NOMO-1 treated with dmso at 0.1 percent for 144 hours (cell line): ENCODE results near the gene TIAM2.
"Not testable (repeated sequence)": the region's sequence is repeated elsewhere in the genome, so short reads cannot be mapped to it uniquely, and the experiment has no call there.

Experiments used
- DNase-seq: peaks from one replicate; lab custom pipeline; 2025; ENCODE audit not compliant: unreplicated experiment; lab: John Stamatoyannopoulos, UW

Gene TIAM2

GRCh38 chr6:155254139-155254538, 259.0 kb downstream of the TIAM2 start:
- no peak for DNase-seq

- no peak for DNase-seq
These were observed 261.1 kb downstream of the TIAM2 start for GRCh38 chr6:155256122-155256795.

- no peak for DNase-seq
These were observed 262.7 kb downstream of the TIAM2 start for GRCh38 chr6:155257796-155258195.

- no peak for DNase-seq
These were observed 264.1 kb downstream of the TIAM2 start for GRCh38 chr6:155259204-155259603.

- no peak for DNase-seq
These were observed 264.8 kb downstream of the TIAM2 start for GRCh38 chr6:155259897-155260296.

DNA sequence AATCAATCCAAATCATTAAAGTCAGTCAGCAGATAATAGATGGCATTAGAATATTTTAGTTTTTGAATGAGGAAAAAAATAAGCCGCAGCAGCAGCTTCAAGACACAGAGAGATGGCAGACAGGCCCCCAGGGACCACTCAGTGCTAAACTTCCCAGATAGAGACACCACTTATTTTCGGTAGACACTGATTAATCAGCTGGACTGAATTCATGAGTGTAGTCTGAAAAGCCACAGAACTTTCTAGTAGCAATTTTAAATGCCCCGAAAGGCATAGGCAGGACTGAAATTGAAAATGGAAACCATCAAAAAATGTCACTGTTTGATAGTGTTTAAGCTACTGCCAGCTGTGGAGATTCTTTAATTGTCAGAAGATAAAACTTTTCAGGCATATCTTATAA, 265.6 kb downstream of the TIAM2 start:
- no peak for DNase-seq

DNA sequence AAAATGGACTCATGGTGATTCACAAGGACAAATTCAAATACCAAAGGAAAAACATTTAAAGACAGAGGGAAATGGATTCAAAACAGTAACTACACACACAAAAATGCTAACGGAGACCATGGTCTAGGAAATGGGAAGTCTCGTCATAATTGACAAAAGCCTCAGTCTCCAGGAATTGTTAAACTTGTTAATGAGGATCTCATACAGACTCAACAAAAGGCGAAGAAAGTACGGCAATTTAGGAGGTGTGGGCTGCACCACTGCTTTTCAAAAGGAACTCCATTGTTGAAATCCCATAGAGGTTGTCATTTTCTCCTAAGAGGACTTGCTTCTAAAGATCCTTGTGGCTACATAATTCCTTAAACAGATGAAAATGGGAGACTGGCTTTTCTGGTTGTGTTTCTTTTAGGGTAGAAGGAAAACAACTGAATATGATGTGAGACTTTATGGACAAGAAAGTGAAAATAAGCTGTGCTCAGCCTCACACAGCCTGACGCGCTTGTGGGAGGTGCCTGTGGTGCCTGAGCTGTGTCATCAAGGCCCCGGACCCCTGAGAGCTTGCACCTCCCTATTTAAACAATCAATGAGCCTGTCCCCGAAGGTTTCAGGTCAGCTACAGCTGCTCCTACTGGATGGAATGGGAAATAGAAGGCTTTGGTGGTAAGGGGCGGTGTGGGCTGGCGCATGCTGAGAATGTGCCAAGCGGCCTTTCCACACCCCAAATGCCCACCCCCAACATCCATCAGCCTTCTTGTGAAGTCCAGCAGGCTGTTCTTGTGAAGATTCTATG, 266.2 kb downstream of the TIAM2 start:
- DNase-seq, result no peak

- no peak for DNase-seq
These were observed 267.5 kb downstream of the TIAM2 start for GRCh38 chr6:155262655-155263054.

DNA sequence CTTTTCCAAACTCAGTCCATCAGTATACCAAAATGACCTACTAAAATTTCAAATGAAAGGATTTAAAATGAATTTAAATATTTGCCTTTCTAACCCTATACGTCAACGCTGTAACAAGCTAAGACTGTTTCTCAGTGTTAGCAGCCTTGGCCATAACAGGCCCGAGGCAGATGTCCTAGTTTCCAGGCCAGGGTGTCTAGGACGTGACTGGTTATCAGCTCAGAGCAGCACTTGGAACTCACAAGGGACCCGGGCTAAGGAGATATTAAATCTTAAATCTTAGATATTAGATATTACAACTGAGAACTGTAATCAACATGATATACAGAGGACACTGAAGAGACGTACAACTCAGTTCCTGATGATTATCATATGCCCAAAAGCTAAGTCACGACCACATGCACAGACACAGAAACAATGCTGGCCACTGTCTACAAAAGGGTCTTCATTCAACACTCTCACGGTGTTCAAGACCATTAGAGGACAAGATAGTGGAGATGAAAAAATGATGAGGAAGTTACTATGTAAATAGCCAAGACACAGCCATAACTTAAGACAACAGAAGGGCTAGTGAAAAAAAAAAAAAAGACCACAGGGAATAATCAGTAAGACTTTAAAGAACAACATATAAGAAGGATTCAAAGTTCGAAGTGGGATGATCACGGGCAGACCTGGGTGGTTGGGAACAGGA, 268.4 kb downstream of the TIAM2 start, which contains the start of gene CLDN20:
Gene CLDN20, plus strand, starts transcription at position 641 of the 691 bp plus-strand sequence. CDS start 11,707 bp downstream, outside the sequence.
- no peak for DNase-seq

DNA sequence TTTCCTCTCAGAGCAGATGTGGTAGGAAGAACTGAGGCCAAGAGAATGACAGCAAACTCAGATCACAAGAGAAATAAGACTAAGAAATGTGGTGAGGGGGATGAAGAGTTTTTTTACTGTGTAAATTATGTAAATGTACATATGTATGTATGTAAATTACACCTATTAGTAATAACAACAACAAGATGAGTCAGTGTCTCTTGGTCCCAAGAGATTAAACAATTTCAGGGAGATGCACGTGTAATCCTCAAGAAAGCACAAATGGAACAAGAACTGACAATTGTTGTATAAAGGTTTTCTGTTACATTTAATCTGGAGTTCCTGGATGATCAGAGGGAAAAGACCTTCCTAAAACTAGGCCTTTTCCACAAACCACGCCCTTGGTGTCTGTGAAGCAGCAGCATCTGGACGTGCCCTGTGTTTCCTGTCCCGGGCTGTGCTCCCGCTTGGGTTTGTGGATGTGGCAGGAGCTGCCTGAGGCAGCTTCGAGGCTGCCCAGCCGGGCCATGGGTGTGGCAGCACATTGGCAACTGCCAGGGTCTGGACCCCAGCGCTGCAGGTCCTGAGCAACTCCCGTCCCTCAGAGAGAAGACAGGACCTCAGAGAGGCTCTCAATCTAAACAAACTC, 269.7 kb downstream of the TIAM2 start:
- no peak for DNase-seq

GRCh38 chr6:155265843-155266535, 270.9 kb downstream of the TIAM2 start:
- DNase-seq, result no peak

DNA sequence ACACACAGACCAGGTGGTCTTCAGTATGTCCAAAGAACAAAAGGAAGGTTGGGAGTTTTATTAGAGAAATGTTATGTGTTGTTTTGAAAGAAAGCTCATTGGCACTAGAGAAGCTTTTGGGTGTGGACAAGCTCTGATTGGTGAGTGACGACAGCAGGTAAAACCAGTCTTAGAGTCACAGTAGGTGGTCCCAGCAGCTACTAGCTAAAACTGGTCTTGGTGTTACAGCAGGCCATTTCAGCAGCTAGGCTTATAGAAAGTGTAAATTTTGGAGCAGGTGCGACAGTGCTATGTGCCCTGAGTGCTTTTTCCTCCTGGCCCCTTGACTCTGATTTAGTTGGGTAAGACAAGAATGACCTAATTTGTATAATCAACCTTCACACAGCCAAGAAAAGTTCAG, 272.3 kb downstream of the TIAM2 start:
- DNase-seq, result no peak

DNA sequence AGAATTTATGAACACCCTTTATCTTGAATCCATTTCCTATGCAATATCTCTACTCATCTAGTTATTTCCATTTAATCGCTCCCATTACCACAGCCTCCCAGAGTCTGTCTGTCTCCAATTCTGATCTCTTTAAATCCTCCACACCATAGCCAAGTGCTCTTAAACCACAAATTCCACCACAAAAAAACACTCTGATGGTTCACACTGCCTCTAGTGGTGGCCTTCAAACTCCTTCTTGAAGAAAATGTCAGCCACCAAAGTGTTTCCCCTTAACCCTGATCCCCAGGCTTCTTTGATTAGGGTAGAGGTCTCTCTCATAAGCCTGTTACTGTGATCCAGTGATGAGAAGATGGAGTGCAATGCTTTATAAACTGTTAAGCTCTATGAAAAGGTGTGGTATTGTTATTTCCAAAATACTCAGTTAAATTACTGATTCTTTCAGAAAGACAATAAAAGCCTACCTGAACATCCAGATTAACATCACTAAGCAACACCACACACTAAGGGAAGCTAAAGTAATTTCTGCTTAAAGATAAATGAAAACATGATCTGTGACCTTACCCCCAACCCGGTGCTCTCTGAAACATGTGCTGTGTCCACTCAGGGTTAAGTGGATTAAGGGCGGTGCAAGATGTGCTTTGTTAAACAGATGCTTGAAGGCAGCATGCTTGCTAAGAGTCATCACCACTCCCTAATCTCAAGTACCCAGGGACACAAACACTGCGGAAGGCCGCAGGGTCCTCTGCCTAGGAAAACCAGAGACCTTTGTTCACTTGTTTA, 273.2 kb downstream of the TIAM2 start:
- not testable (repeated sequence) for DNase-seq

GRCh38 chr6:155269765-155270164, 274.6 kb downstream of the TIAM2 start:
- no peak for DNase-seq

DNA sequence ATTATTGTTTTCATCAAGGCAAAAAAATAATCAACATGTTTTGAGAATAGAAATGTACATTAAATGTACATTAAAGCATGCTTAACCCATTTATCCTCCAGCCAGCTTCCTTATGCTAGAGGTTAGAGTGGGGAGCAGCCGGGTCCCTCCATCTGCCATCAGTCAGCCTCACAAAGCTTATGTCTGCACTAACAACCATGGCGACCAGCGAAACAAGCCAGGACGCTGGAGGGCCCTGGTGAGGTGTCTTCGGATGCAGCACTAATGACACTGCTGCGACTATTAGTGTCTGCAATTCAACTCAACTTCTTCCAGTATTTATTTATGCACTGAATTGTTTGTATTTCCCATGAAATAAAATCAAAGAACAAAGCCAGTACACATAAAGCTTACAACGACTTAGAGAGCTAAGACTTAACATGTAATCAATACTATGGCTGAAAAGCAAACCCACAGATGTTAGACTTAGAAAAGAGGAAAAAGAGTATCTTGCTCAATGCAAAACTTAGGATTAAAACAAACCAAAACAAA, 275.5 kb downstream of the TIAM2 start:
- no peak for DNase-seq

GRCh38 chr6:155271145-155271544, 276.0 kb downstream of the TIAM2 start:
- no peak for DNase-seq

- DNase-seq, result no peak
These were observed 277.5 kb downstream of the TIAM2 start for GRCh38 chr6:155272353-155273232.

GRCh38 chr6:155273431-155273830, 278.3 kb downstream of the TIAM2 start:
- DNase-seq, result no peak

GRCh38 chr6:155274106-155274505, 279.0 kb downstream of the TIAM2 start:
- DNase-seq, result no peak
